SK-N-SH treated with all-trans-retinoic acid at 6 μM for 48 hours (cell line): Measurements from ENCODE around the gene LSAMP.
A peak's percentile ranks its signal among the peaks of the same experiment; 100 is the strongest.

Experiments used
- ATAC-seq: fragments of 200-7000 bp; cut with Tn5 transposase; 3 replicates; pipeline ENCODE4 v1.9.1; 2020; ENCODE audit warnings: mild to moderate bottlenecking, moderate library complexity
- ARNTL ChIP-seq: fragments of 450-650 bp; formaldehyde crosslinking; IDR thresholded peaks from 2 replicates; pipeline ENCODE4 v1.5.0; 2020; ENCODE audit warnings: low read depth, mild to moderate bottlenecking, moderate library complexity, borderline replicate concordance
- BACH2 ChIP-seq: fragments of 250-450 bp; sonication (Bioruptor Pico); IDR thresholded peaks from 2 replicates; pipeline ENCODE4 v1.9.0; 2021; ENCODE audit warnings: mild to moderate bottlenecking, borderline replicate concordance
- CSDC2 ChIP-seq: fragments of 250-450 bp; sonication (Bioruptor Pico); IDR thresholded peaks from 2 replicates; pipeline ENCODE4 v1.5.0; 2020; ENCODE audit warnings: mild to moderate bottlenecking, moderate library complexity
- CSRNP3 ChIP-seq: fragments of 250-450 bp; sonication (Bioruptor Pico); IDR thresholded peaks from 2 replicates; pipeline ENCODE4 v1.5.1; 2021; ENCODE audit warnings: mild to moderate bottlenecking, moderate library complexity
- ESRRG ChIP-seq: fragments of 250-450 bp; sonication (Bioruptor Pico); IDR thresholded peaks from 2 replicates; pipeline ENCODE4 v1.6.1; 2021; ENCODE audit warnings: mild to moderate bottlenecking
- GLIS3 ChIP-seq: fragments of 250-450 bp; sonication (Bioruptor Pico); IDR thresholded peaks from 2 replicates; pipeline ENCODE4 v1.5.0; 2020; ENCODE audit warnings: mild to moderate bottlenecking, moderate library complexity
- ISL1 ChIP-seq: fragments of 250-450 bp; sonication (Bioruptor Pico); IDR thresholded peaks from 2 replicates; pipeline ENCODE4 v2.1.2; 2022; ENCODE audit warnings: mild to moderate bottlenecking, moderate library complexity
- PATZ1 ChIP-seq: fragments of 250-450 bp; sonication (Bioruptor Pico); IDR thresholded peaks from 2 replicates; pipeline ENCODE4 v1.8.0; 2020; ENCODE audit warnings: mild to moderate bottlenecking, moderate library complexity, borderline replicate concordance
- RARB ChIP-seq: fragments of 250-450 bp; sonication (Bioruptor Pico); IDR thresholded peaks from 2 replicates; pipeline ENCODE4 v1.8.0; 2021; ENCODE audit warnings: mild to moderate bottlenecking, moderate library complexity
- SNAI2 ChIP-seq: fragments of 250-450 bp; sonication (Bioruptor Pico); IDR thresholded peaks from 2 replicates; pipeline ENCODE4 v1.5.0; 2020; ENCODE audit warnings: mild to moderate bottlenecking, moderate library complexity
- TCF4 ChIP-seq: fragments of 250-450 bp; sonication (Bioruptor Pico); IDR thresholded peaks from 2 replicates; pipeline ENCODE4 v1.8.0; 2021; ENCODE audit warnings: mild to moderate bottlenecking, moderate library complexity, borderline replicate concordance
- TOX ChIP-seq: fragments of 250-450 bp; sonication (Bioruptor Pico); IDR thresholded peaks from 2 replicates; pipeline ENCODE4 v1.8.0; 2021; ENCODE audit warnings: mild to moderate bottlenecking, moderate library complexity, borderline replicate concordance
- ZC3H10 ChIP-seq: fragments of 250-450 bp; sonication (Bioruptor Pico); IDR thresholded peaks from 2 replicates; pipeline ENCODE4 v1.5.1; 2021; ENCODE audit warnings: mild to moderate bottlenecking, moderate library complexity
- ZFP30 ChIP-seq: fragments of 450-650 bp; formaldehyde crosslinking; IDR thresholded peaks from 2 replicates; pipeline ENCODE4 v1.5.0; 2022; ENCODE audit warnings: mild to moderate bottlenecking, moderate library complexity
- ZNF565 ChIP-seq: fragments of 450-650 bp; formaldehyde crosslinking; conservative IDR thresholded peaks from 2 replicates; pipeline ENCODE4 v1.5.0; 2020; ENCODE audit warnings: low read depth, mild to moderate bottlenecking, moderate library complexity
- ZNF70 ChIP-seq: fragments of 450-650 bp; formaldehyde crosslinking; IDR thresholded peaks from 2 replicates; pipeline ENCODE4 v1.5.0; 2020; ENCODE audit warnings: mild to moderate bottlenecking, moderate library complexity
- ZNF8 ChIP-seq: fragments of 450-650 bp; formaldehyde crosslinking; IDR thresholded peaks from 2 replicates; pipeline ENCODE4 v1.5.0; 2020; ENCODE audit warnings: mild to moderate bottlenecking, moderate library complexity
- TF ChIP-seq, protein P1 (sequence below): fragments of 250-450 bp; sonication (Bioruptor Pico); IDR thresholded peaks from 2 replicates; pipeline ENCODE4 v1.8.0; 2021; ENCODE audit warnings: low read depth, mild to moderate bottlenecking, moderate library complexity, borderline replicate concordance
- TF ChIP-seq, protein P2 (sequence below): fragments of 250-450 bp; sonication (Bioruptor Pico); IDR thresholded peaks from 2 replicates; pipeline ENCODE4 v1.5.1; 2020; ENCODE audit warnings: low read depth, mild to moderate bottlenecking, moderate library complexity
- TF ChIP-seq, protein P3 (sequence below): fragments of 250-450 bp; sonication (Bioruptor Pico); IDR thresholded peaks from 2 replicates; pipeline ENCODE4 v1.5.0; 2020; ENCODE audit warnings: mild to moderate bottlenecking, moderate library complexity

LSAMP gene

DNA sequence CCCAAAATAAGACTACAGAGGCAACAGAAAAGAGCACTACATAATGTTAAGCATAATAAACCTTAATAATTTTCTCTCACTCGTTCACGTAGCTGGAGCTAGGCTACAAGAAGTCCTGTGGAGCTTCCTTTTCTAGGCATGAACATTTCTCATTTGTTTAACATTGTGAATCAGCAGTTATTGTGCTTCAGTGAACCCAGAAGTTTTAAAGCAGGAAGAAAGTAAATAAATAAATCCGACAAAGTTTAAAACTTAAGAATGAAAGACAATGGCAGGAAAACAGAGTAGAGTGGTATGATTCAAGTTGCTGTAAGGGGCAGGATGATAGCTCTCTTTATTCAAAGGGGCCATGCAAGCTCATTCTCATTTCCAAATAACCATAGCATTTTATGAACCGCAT is 191.8 kb downstream of the LSAMP start:
- no peak for ATAC-seq
- TF ChIP-seq ZNF8 (CRISPR knock-in tag) = no peak
- TF ChIP-seq ZFP30 (CRISPR knock-in tag) = no peak
- TF ChIP-seq, protein P1, sequence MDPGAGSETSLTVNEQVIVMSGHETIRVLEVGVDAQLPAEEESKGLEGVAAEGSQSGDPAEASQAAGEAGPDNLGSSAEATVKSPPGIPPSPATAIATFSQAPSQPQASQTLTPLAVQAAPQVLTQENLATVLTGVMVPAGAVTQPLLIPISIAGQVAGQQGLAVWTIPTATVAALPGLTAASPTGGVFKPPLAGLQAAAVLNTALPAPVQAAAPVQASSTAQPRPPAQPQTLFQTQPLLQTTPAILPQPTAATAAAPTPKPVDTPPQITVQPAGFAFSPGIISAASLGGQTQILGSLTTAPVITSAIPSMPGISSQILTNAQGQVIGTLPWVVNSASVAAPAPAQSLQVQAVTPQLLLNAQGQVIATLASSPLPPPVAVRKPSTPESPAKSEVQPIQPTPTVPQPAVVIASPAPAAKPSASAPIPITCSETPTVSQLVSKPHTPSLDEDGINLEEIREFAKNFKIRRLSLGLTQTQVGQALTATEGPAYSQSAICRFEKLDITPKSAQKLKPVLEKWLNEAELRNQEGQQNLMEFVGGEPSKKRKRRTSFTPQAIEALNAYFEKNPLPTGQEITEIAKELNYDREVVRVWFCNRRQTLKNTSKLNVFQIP (CRISPR knock-in tag) = no peak
- TF ChIP-seq, protein P2, sequence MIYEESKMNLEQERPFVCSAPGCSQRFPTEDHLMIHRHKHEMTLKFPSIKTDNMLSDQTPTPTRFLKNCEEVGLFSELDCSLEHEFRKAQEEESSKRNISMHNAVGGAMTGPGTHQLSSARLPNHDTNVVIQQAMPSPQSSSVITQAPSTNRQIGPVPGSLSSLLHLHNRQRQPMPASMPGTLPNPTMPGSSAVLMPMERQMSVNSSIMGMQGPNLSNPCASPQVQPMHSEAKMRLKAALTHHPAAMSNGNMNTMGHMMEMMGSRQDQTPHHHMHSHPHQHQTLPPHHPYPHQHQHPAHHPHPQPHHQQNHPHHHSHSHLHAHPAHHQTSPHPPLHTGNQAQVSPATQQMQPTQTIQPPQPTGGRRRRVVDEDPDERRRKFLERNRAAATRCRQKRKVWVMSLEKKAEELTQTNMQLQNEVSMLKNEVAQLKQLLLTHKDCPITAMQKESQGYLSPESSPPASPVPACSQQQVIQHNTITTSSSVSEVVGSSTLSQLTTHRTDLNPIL = no peak
- no peak for TF ChIP-seq ARNTL (CRISPR knock-in tag)
- no peak for TF ChIP-seq RARB (CRISPR knock-in tag)
- no peak for TF ChIP-seq ZNF70 (CRISPR knock-in tag)
- no peak for TF ChIP-seq TOX (CRISPR knock-in tag)
- TF ChIP-seq CSDC2 (CRISPR knock-in tag) = no peak

DNA sequence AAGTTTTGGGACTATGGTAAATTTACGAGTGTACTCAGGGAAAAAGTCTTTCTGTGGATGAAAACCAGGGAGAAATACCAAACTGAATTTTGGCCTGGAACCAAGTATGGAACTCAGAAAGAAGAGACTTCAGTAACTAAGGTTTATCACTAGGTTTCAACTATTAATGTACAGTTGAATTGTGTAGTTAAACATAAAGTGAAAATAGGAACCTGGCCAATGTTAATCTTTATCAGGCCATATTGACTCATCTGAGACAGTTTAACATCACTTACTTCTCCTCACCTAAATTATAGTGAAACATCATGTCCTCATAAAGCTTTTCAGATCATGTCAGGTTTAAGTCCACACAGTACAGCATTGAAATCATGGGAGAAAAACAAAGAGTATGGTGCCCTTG is 197.7 kb downstream of the LSAMP start:
- TF ChIP-seq ISL1 (0 out of 2 replicates have a peak, but pooled peaks have one; percentile 35), PATZ1 (no peak), ESRRG (no peak), ZNF70 (CRISPR knock-in tag) (no peak)
- TF ChIP-seq, protein P2 = no peak
- peak; percentile 63 for ATAC-seq

GRCh38 chr3:116246406-116246980 is 198.8 kb downstream of the LSAMP start:
- no peak for TF ChIP-seq ZC3H10 (CRISPR knock-in tag)
- TF ChIP-seq CSRNP3 (CRISPR knock-in tag) = no peak
- no peak for TF ChIP-seq ZNF565 (CRISPR knock-in tag)
- TF ChIP-seq, protein P1 (CRISPR knock-in tag) = no peak
- TF ChIP-seq SNAI2 = no peak
- TF ChIP-seq, protein P3, sequence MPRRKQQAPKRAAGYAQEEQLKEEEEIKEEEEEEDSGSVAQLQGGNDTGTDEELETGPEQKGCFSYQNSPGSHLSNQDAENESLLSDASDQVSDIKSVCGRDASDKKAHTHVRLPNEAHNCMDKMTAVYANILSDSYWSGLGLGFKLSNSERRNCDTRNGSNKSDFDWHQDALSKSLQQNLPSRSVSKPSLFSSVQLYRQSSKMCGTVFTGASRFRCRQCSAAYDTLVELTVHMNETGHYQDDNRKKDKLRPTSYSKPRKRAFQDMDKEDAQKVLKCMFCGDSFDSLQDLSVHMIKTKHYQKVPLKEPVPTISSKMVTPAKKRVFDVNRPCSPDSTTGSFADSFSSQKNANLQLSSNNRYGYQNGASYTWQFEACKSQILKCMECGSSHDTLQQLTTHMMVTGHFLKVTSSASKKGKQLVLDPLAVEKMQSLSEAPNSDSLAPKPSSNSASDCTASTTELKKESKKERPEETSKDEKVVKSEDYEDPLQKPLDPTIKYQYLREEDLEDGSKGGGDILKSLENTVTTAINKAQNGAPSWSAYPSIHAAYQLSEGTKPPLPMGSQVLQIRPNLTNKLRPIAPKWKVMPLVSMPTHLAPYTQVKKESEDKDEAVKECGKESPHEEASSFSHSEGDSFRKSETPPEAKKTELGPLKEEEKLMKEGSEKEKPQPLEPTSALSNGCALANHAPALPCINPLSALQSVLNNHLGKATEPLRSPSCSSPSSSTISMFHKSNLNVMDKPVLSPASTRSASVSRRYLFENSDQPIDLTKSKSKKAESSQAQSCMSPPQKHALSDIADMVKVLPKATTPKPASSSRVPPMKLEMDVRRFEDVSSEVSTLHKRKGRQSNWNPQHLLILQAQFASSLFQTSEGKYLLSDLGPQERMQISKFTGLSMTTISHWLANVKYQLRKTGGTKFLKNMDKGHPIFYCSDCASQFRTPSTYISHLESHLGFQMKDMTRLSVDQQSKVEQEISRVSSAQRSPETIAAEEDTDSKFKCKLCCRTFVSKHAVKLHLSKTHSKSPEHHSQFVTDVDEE = no peak
- no peak for TF ChIP-seq ZFP30 (CRISPR knock-in tag)
- no peak for TF ChIP-seq GLIS3
- no peak for TF ChIP-seq ZNF70 (CRISPR knock-in tag)
- no peak for TF ChIP-seq ARNTL (CRISPR knock-in tag)
- TF ChIP-seq TCF4 (CRISPR knock-in tag) = no peak
- TF ChIP-seq ESRRG = no peak
- TF ChIP-seq BACH2 (CRISPR knock-in tag) = no peak
- TF ChIP-seq RARB (CRISPR knock-in tag) = no peak
- TF ChIP-seq, protein P2 = no peak
- no peak for ATAC-seq
